Spleen (tissue), 7 donors: Measurements from ENCODE around the gene BRAF.

Experiments used
- CTCF ChIP-seq, 11 experiments: fragments of 200-600 bp in 7 of 11; fragments of 450-650 bp in 4 of 11; sonication (generic) in 4 of 11; IDR thresholded peaks in 8 of 11; conservative IDR thresholded peaks in 3 of 11; 1 replicate in 7 of 11; 2 replicates in 4 of 11; pipeline versions ENCODE4 v1.4.0 to v1.8.0; 2016 to 2021; ENCODE audit warnings: antibody characterized with exemption in 11 of 11, inconsistent platforms in 4 of 11, mild to moderate bottlenecking in 1 of 11
- POLR2A ChIP-seq, 3 donors: fragments of 450-650 bp; IDR thresholded peaks; one replicate each; pipeline ENCODE4 v1.5.1; 2017; ENCODE audit warnings: antibody characterized with exemption in 3 of 3, mild to moderate bottlenecking in 1 of 3
- donor health status: DM: no; HTN: no; CAD: no; lungs with moderate emphysema.
- donor health status: DM: no; HTN: no; CAD: no.
- donor health status: DM: no; HTN: no; CAD: no.

DNA sequence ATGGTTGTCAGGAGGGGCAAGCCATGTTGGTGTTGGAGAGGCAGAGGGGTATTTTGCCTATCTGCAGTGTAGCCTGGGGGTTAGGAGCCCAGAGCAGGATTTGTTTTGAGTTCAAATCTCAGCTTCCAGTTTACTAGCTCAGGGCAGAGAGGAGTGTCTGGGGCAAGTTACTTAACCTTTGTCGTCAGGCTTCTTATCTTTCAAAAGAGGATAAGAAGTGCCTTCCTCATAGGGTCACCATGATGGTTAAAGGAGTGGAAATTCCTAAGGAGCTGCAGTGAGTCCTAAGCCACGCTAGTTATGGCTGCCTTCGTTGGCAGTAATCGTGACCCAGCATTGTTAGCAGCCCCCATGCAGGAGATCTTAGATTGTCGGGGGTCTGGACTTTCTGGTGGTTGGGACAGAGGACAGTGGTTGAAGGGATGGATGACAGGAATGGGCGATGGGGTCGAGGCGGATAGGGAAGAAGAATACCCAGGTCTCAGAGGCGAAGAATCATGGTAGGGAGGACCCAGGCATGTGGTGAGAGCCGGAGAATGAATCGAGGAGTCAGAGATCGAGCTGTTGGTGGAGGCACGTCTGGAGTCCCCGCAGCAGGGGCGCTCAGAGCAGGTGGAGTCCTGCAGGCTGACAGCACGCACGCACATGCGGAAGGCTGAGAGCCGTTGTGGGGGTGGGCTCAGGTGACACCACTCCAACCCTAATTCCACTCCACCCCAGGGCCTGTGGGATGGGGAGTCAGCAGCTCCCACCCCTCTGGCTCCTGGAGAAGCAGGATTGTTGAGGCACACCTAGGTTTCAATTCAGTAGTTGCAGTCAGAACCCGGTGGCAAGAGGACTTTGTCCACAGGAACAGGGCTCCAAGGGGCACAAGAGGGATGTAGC lies 240.4 kb downstream of the BRAF start:
- TF ChIP-seq CTCF (IDR thresholded peaks at IDR 0.05 in 8 of 11, conservative IDR thresholded peaks at IDR 0.05 in 3 of 11), result no peak
- TF ChIP-seq POLR2A (IDR thresholded peaks at IDR 0.05), result no peak
